ENCODE results near the gene PPA1.
"Not testable (repeated sequence)": the region's sequence is repeated elsewhere in the genome, so short reads cannot be mapped to it uniquely, and the experiment has no call there.

The PPA1 gene

GRCh38 chr10:70255329-70256299 lies 22.4 kb upstream of the PPA1 start:
- FAIRE-seq (no peak), DNase-seq (ENCODE audit: insufficient read length, low spot score) (no peak)

GRCh38 chr10:70254778-70255328 lies 21.6 kb upstream of the PPA1 start:
- no peak for DNase-seq (ENCODE audit: insufficient read length, low spot score)
- FAIRE-seq = no peak

- no peak for FAIRE-seq
- DNase-seq (ENCODE audit: insufficient read length, low spot score) = no peak
These were observed 20.9 kb upstream of the PPA1 start for GRCh38 chr10:70253878-70254765.

GRCh38 chr10:70250961-70251680 lies 17.9 kb upstream of the PPA1 start:
- FAIRE-seq = no peak

GRCh38 chr10:70247360-70247759 lies 14.1 kb upstream of the PPA1 start:
- no peak for DNase-seq (ENCODE audit: insufficient read length, low spot score)
- FAIRE-seq = no peak

More at GRCh38 chr10:70250961-70251680, 17.9 kb upstream of the PPA1 start:
- DNase-seq (ENCODE audit: insufficient read length, low spot score) = no peak

- no peak for DNase-seq (ENCODE audit: insufficient read length, low spot score)
- no peak for FAIRE-seq
These were observed 7.9 kb upstream of the PPA1 start for GRCh38 chr10:70241081-70241480.

- FAIRE-seq; DNase-seq (ENCODE audit: insufficient read length, low spot score): not testable (repeated sequence)
These were observed 6.8 kb upstream of the PPA1 start for GRCh38 chr10:70239986-70240385.

GRCh38 chr10:70239077-70239976 lies 6.1 kb upstream of the PPA1 start:
- not testable (repeated sequence) for FAIRE-seq; DNase-seq (ENCODE audit: insufficient read length, low spot score)

- FAIRE-seq; DNase-seq (ENCODE audit: insufficient read length, low spot score): not testable (repeated sequence)
These were observed 4.8 kb upstream of the PPA1 start for GRCh38 chr10:70237958-70238536.

GRCh38 chr10:70234668-70235447 lies 1.6 kb upstream of the PPA1 start:
- DNase-seq (ENCODE audit: insufficient read length, low spot score) = no peak
- FAIRE-seq = no peak

GRCh38 chr10:70233939-70234300 lies 691 bp upstream of the PPA1 start:
- FAIRE-seq (no peak), DNase-seq (ENCODE audit: insufficient read length, low spot score) (no peak)

GRCh38 chr10:70232859-70233108 lies 445 bp downstream of the PPA1 start:
- no peak for DNase-seq (ENCODE audit: insufficient read length, low spot score)
- no peak for FAIRE-seq

- FAIRE-seq (no peak), DNase-seq (ENCODE audit: insufficient read length, low spot score) (peak; percentile 41)
These were observed 922 bp downstream of the PPA1 start for GRCh38 chr10:70232155-70232858.

- DNase-seq (ENCODE audit: insufficient read length, low spot score) = no peak
These were observed 4.7 kb downstream of the PPA1 start for GRCh38 chr10:70228491-70228890.

GRCh38 chr10:70227548-70228320 lies 5.5 kb downstream of the PPA1 start:
- FAIRE-seq (no peak), DNase-seq (ENCODE audit: insufficient read length, low spot score) (no peak)

More at GRCh38 chr10:70228491-70228890, 4.7 kb downstream of the PPA1 start:
- FAIRE-seq = no peak

GRCh38 chr10:70223728-70224127 lies 9.5 kb downstream of the PPA1 start:
- FAIRE-seq (no peak), DNase-seq (ENCODE audit: insufficient read length, low spot score) (no peak)

- FAIRE-seq; DNase-seq (ENCODE audit: insufficient read length, low spot score): not testable (repeated sequence)
These were observed 10.3 kb downstream of the PPA1 start for GRCh38 chr10:70222811-70223447.
